ENCODE results near the gene FRMPD4.

Gene FRMPD4

GRCh38 chrX:12308420-12308819, 170.1 kb downstream of the FRMPD4 start:
- Histone ChIP-seq H3K36me3 (ENCODE audit: control insufficient read depth, insufficient read depth, low read length) (no peaks in the 10 kb centered on the region), H3K4me1 (ENCODE audit: control insufficient read depth, insufficient read depth, low read length) (peaks cover 26% of the 10 kb centered on the region), H3K9ac (ENCODE audit: low read depth, low read length) (no peak overlapping the region), H3K4me3 (ENCODE audit: low read depth, low read length) (no peak overlapping the region), H3K27me3 (ENCODE audit: control insufficient read depth, insufficient read depth, low read length) (no peaks in the 10 kb centered on the region), H3K9me3 (ENCODE audit: control insufficient read depth, insufficient read depth, low read length) (no peaks in the 10 kb centered on the region)

- H3K27me3 ChIP-seq (ENCODE audit: control insufficient read depth, insufficient read depth, low read length) = no peaks in the 10 kb centered on the region
- no peak overlapping the region for H3K4me3 ChIP-seq (ENCODE audit: low read depth, low read length)
- H3K9ac ChIP-seq (ENCODE audit: low read depth, low read length) = no peak overlapping the region
- H3K4me1 ChIP-seq (ENCODE audit: control insufficient read depth, insufficient read depth, low read length) = peaks cover 26% of the 10 kb centered on the region
- H3K9me3 ChIP-seq (ENCODE audit: control insufficient read depth, insufficient read depth, low read length) = no peaks in the 10 kb centered on the region
- no peaks in the 10 kb centered on the region for H3K36me3 ChIP-seq (ENCODE audit: control insufficient read depth, insufficient read depth, low read length)
Observed at GRCh38 chrX:12309040-12309743, 170.9 kb downstream of the FRMPD4 start.

GRCh38 chrX:12309744-12310076, 171.4 kb downstream of the FRMPD4 start:
- Histone ChIP-seq H3K4me3 (ENCODE audit: low read depth, low read length) (no peak overlapping the region), H3K27me3 (ENCODE audit: control insufficient read depth, insufficient read depth, low read length) (no peaks in the 10 kb centered on the region), H3K9me3 (ENCODE audit: control insufficient read depth, insufficient read depth, low read length) (no peaks in the 10 kb centered on the region), H3K4me1 (ENCODE audit: control insufficient read depth, insufficient read depth, low read length) (peaks cover 26% of the 10 kb centered on the region), H3K9ac (ENCODE audit: low read depth, low read length) (no peak overlapping the region), H3K36me3 (ENCODE audit: control insufficient read depth, insufficient read depth, low read length) (no peaks in the 10 kb centered on the region)

- Histone ChIP-seq H3K9me3 (ENCODE audit: control insufficient read depth, insufficient read depth, low read length) (no peaks in the 10 kb centered on the region), H3K27me3 (ENCODE audit: control insufficient read depth, insufficient read depth, low read length) (no peaks in the 10 kb centered on the region), H3K4me1 (ENCODE audit: control insufficient read depth, insufficient read depth, low read length) (peaks cover 24% of the 10 kb centered on the region), H3K9ac (ENCODE audit: low read depth, low read length) (no peak overlapping the region), H3K36me3 (ENCODE audit: control insufficient read depth, insufficient read depth, low read length) (no peaks in the 10 kb centered on the region), H3K4me3 (ENCODE audit: low read depth, low read length) (no peak overlapping the region)
Observed at GRCh38 chrX:12314651-12315050, 176.4 kb downstream of the FRMPD4 start.

GRCh38 chrX:12315526-12315925, 177.3 kb downstream of the FRMPD4 start:
- Histone ChIP-seq H3K36me3 (ENCODE audit: control insufficient read depth, insufficient read depth, low read length) (no peaks in the 10 kb centered on the region), H3K9me3 (ENCODE audit: control insufficient read depth, insufficient read depth, low read length) (no peaks in the 10 kb centered on the region), H3K4me3 (ENCODE audit: low read depth, low read length) (no peak overlapping the region), H3K4me1 (ENCODE audit: control insufficient read depth, insufficient read depth, low read length) (peaks cover 20% of the 10 kb centered on the region), H3K27me3 (ENCODE audit: control insufficient read depth, insufficient read depth, low read length) (no peaks in the 10 kb centered on the region), H3K9ac (ENCODE audit: low read depth, low read length) (no peak overlapping the region)

- H3K27me3 ChIP-seq (ENCODE audit: control insufficient read depth, insufficient read depth, low read length) = no peaks in the 10 kb centered on the region
- peaks cover 15% of the 10 kb centered on the region for H3K4me1 ChIP-seq (ENCODE audit: control insufficient read depth, insufficient read depth, low read length)
- no peaks in the 10 kb centered on the region for H3K36me3 ChIP-seq (ENCODE audit: control insufficient read depth, insufficient read depth, low read length)
- H3K4me3 ChIP-seq (ENCODE audit: low read depth, low read length) = no peak overlapping the region
- H3K9me3 ChIP-seq (ENCODE audit: control insufficient read depth, insufficient read depth, low read length) = no peaks in the 10 kb centered on the region
- no peak overlapping the region for H3K9ac ChIP-seq (ENCODE audit: low read depth, low read length)
Observed at GRCh38 chrX:12319003-12319519, 180.8 kb downstream of the FRMPD4 start.

- Histone ChIP-seq H3K27me3 (ENCODE audit: control insufficient read depth, insufficient read depth, low read length) (no peaks in the 10 kb centered on the region), H3K9ac (ENCODE audit: low read depth, low read length) (no peak overlapping the region), H3K9me3 (ENCODE audit: control insufficient read depth, insufficient read depth, low read length) (no peaks in the 10 kb centered on the region), H3K36me3 (ENCODE audit: control insufficient read depth, insufficient read depth, low read length) (no peaks in the 10 kb centered on the region), H3K4me3 (ENCODE audit: low read depth, low read length) (no peak overlapping the region), H3K4me1 (ENCODE audit: control insufficient read depth, insufficient read depth, low read length) (peaks cover 15% of the 10 kb centered on the region)
Observed at GRCh38 chrX:12319992-12320391, 181.7 kb downstream of the FRMPD4 start.

GRCh38 chrX:12322031-12322430, 183.8 kb downstream of the FRMPD4 start:
- Histone ChIP-seq H3K9ac (ENCODE audit: low read depth, low read length) (no peak overlapping the region), H3K27me3 (ENCODE audit: control insufficient read depth, insufficient read depth, low read length) (no peaks in the 10 kb centered on the region), H3K4me1 (ENCODE audit: control insufficient read depth, insufficient read depth, low read length) (peaks cover 7% of the 10 kb centered on the region), H3K9me3 (ENCODE audit: control insufficient read depth, insufficient read depth, low read length) (no peaks in the 10 kb centered on the region), H3K4me3 (ENCODE audit: low read depth, low read length) (no peak overlapping the region), H3K36me3 (ENCODE audit: control insufficient read depth, insufficient read depth, low read length) (no peaks in the 10 kb centered on the region)

GRCh38 chrX:12325171-12325570, 186.9 kb downstream of the FRMPD4 start:
- no peaks in the 10 kb centered on the region for H3K27me3 ChIP-seq (ENCODE audit: control insufficient read depth, insufficient read depth, low read length)

GRCh38 chrX:12327836-12328235, 189.6 kb downstream of the FRMPD4 start:
- Histone ChIP-seq H3K4me3 (ENCODE audit: low read depth, low read length) (no peak overlapping the region), H3K9ac (ENCODE audit: low read depth, low read length) (no peak overlapping the region), H3K36me3 (ENCODE audit: control insufficient read depth, insufficient read depth, low read length) (no peaks in the 10 kb centered on the region), H3K27me3 (ENCODE audit: control insufficient read depth, insufficient read depth, low read length) (no peaks in the 10 kb centered on the region), H3K4me1 (ENCODE audit: control insufficient read depth, insufficient read depth, low read length) (no peaks in the 10 kb centered on the region), H3K9me3 (ENCODE audit: control insufficient read depth, insufficient read depth, low read length) (no peaks in the 10 kb centered on the region)

More at GRCh38 chrX:12325171-12325570, 186.9 kb downstream of the FRMPD4 start:
- Histone ChIP-seq H3K4me1 (ENCODE audit: control insufficient read depth, insufficient read depth, low read length) (no peaks in the 10 kb centered on the region), H3K9me3 (ENCODE audit: control insufficient read depth, insufficient read depth, low read length) (no peaks in the 10 kb centered on the region), H3K4me3 (ENCODE audit: low read depth, low read length) (no peak overlapping the region), H3K9ac (ENCODE audit: low read depth, low read length) (no peak overlapping the region), H3K36me3 (ENCODE audit: control insufficient read depth, insufficient read depth, low read length) (no peaks in the 10 kb centered on the region)

- no peak overlapping the region for H3K9ac ChIP-seq (ENCODE audit: low read depth, low read length)
- no peaks in the 10 kb centered on the region for H3K9me3 ChIP-seq (ENCODE audit: control insufficient read depth, insufficient read depth, low read length)
- H3K36me3 ChIP-seq (ENCODE audit: control insufficient read depth, insufficient read depth, low read length) = no peaks in the 10 kb centered on the region
- no peak overlapping the region for H3K4me3 ChIP-seq (ENCODE audit: low read depth, low read length)
- peaks cover 5% of the 10 kb centered on the region for H3K4me1 ChIP-seq (ENCODE audit: control insufficient read depth, insufficient read depth, low read length)
- H3K27me3 ChIP-seq (ENCODE audit: control insufficient read depth, insufficient read depth, low read length) = no peaks in the 10 kb centered on the region
Observed at GRCh38 chrX:12329476-12329875, 191.2 kb downstream of the FRMPD4 start.

GRCh38 chrX:12330841-12331240, 192.6 kb downstream of the FRMPD4 start:
- Histone ChIP-seq H3K4me3 (ENCODE audit: low read depth, low read length) (no peak overlapping the region), H3K4me1 (ENCODE audit: control insufficient read depth, insufficient read depth, low read length) (peaks cover 5% of the 10 kb centered on the region)

More at GRCh38 chrX:12330841-12331240, 192.6 kb downstream of the FRMPD4 start:
- no peaks in the 10 kb centered on the region for H3K27me3 ChIP-seq (ENCODE audit: control insufficient read depth, insufficient read depth, low read length)
- H3K36me3 ChIP-seq (ENCODE audit: control insufficient read depth, insufficient read depth, low read length) = no peaks in the 10 kb centered on the region
- no peak overlapping the region for H3K9ac ChIP-seq (ENCODE audit: low read depth, low read length)
- no peaks in the 10 kb centered on the region for H3K9me3 ChIP-seq (ENCODE audit: control insufficient read depth, insufficient read depth, low read length)

Measured in iPS-15b (cell line).